Femur (tissue), 1 donor: ENCODE measurements around the gene FAM111B.
"Not testable (repeated sequence)": the region's sequence is repeated elsewhere in the genome, so short reads cannot be mapped to it uniquely, and the experiment has no call there.

Experiments
- DNase-seq: peaks from one replicate; pipeline ENCODE4 v3.0.0-alpha.2; 2017

The FAM111B gene, protein sequence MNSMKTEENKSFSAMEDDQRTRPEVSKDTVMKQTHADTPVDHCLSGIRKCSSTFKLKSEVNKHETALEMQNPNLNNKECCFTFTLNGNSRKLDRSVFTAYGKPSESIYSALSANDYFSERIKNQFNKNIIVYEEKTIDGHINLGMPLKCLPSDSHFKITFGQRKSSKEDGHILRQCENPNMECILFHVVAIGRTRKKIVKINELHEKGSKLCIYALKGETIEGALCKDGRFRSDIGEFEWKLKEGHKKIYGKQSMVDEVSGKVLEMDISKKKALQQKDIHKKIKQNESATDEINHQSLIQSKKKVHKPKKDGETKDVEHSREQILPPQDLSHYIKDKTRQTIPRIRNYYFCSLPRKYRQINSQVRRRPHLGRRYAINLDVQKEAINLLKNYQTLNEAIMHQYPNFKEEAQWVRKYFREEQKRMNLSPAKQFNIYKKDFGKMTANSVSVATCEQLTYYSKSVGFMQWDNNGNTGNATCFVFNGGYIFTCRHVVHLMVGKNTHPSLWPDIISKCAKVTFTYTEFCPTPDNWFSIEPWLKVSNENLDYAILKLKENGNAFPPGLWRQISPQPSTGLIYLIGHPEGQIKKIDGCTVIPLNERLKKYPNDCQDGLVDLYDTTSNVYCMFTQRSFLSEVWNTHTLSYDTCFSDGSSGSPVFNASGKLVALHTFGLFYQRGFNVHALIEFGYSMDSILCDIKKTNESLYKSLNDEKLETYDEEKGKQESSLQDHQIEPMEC

DNA sequence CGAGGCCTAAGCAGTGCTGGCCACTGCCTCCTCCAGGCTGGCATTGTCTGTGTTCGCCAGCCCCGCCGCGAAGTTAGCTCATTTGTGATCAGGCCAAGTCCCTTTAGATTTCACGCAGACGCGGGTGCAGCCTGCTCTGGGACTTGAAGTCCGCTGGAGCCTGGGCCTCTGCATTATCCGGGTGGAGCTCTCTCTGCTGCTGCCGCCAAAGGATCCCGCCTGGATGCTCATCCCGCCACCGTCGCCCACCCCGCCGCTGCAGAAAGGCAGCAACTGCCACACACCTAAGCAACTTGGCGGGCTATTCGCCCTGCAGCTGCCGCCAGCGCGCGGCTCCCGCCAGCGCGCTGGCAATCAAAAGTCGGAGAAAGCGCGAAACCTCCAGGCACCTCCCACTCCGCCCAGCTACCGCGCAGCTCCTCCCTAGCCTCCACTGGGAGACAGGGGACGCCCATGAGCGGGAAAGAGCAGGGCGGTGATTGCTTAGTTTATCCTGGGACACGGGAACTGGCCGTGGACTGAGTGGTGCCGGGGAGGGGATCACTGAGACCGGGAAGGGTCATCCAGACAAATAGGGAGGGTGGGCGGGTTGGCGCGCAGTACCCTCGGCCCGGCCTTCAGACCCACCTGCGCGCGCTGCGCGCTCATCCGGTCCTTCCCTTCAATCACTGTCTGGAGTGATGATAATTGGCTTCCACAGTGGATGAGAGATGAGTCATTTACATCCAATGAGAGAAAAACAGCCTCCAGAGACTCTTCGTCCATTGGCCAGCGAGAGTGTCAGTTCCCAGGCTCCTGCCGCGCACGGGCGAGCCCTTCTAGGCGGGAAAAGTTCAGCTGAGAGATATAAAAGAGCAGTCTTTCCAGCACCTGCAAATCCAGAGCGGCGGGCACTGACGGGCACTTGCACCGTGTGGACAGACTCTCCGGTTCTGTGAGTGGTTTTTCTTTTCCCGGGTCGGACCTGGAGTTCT is at the start of gene FAM111B:
TSS of gene FAM111B (plus strand) at position 875 of the 974 bp plus-strand sequence. CDS start 2,389 bp downstream, outside the sequence.
- DNase-seq, result peak; percentile 92

DNA sequence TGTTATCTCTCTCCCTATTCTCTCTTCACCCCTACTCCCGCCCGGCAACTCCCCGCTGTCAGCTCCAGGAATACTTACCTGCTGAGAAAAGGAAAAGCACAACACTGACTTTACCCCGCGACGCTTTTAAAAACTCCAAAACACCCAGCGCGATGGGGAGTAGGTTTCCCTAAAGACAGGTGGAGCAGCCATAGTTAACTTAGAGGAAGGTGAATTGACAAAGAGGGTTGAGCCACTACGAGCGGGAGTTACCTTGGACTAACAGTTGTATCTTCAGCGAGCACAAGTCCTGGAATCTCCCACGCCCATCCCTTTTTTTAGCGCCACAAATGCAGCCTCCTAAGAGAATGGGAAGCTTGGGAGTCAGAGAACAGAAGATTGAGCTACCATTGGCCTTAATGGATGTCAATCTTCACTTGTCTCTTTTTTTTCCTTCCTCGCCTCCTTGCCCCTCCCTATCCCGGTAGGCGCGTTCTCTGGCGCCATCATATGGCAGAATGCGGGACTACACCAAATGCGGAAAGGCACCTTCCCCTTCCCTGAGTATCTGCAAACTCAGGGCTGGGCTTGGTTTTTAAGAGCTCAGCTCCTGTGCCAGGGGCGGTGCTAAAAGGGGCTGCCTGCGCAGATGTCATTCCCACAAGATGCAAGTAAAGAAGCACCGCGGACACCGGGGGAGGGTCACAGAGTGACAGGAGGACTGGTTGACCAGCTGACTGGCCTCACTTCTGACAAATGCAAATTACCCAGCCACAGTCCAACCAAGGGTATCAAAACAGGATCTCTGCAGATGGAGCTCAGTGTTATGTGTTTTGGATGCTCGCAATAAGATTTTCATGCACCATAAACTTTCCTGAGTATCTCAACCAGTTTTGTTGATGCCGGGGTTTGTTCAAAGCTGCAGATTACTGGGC is 48.7 kb upstream of the FAM111B start:
- DNase-seq, result peak; percentile 86

GRCh38 chr11:59060096-59060495 is 46.9 kb upstream of the FAM111B start:
- not testable (repeated sequence) for DNase-seq

DNA sequence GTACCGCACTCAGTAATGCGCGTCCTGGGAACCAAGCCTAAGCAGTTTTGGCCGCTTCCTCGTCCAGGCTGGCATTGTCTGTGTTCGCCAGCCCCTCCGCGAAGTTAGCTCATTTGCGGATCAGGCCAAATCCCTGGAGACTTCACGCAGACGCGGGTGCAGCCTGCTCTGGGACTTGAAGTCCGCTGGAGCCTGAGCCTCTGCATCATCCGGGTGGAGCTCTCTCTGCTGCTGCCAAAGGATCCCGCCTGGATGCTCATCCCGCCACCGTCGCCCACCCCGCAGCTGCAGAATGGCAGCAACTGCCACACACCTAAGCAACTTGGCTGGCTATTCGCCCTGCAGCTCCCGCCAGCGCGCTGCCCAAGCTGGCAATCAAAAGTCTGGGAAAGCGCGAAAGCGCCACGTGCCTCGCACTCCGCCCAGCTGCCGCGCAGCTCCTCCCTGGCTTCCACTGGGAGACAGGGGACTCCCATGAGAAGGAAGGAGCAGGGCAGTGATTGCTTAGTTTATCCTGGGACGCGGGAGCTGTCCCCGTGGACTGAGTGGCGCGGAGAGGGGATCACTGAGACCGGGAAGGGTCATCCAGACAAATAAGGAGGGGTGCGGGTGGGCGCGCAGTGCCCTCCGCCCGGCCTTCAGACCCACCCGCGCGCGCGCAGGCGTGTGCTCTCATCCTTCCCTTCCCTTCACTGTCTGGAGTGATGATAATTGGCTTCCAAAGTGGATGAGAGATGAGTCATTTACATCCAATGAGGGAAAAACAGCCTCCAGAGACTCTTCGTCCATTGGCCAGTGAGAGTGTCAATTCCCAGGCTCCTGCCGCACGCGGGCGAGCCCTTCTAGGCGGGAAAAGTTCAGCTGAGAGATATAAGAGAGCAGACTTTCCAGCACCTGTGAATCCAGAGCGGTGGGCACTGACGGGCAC is 44.2 kb upstream of the FAM111B start:
- DNase-seq, result no peak

GRCh38 chr11:59063996-59064727 is 42.9 kb upstream of the FAM111B start:
- DNase-seq, result not testable (repeated sequence)

- DNase-seq, result no peak
Measured at GRCh38 chr11:59069087-59069486, 38.0 kb upstream of the FAM111B start.

- no peak for DNase-seq
Measured at GRCh38 chr11:59076876-59077571, 30.0 kb upstream of the FAM111B start.

DNA sequence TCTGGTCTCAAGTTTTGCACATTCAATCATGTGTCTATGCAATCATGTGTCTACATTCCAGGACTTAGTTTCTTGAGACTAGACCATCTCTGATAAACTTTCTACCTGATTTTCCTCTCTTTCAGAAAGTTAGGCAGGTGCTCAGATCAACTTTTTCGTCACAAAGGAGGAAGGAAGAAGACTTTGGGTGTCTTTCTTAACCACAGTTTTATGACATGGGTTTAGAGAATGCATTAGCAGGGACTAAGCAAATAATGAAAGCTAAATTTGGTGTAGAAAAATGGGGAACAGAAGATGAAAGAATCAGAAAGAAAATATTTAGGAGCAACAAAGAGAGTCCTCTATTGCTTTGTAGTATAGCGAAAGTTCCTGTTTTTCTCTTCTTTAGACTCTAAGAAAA is 28.6 kb upstream of the FAM111B start:
- no peak for DNase-seq

DNA sequence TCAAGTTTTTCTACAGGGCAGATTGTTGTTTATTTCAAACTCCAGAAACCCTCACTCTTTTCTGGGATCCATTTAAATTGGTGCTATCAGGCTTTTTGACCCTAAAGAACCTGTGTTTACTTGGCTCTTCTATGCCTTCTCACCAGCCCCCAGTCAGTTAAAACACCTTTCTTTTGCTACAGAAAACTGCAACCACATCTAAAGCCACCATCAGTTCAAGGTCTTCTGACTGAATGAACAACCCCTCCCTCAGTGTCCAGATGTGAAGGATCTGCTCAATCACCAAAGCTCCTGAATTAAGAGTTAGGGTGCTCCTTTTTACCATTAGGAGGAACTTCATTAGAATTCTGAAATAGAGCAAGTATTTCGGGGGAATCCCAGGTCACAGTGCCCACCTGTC is 28.0 kb upstream of the FAM111B start:
- DNase-seq, result no peak

DNA sequence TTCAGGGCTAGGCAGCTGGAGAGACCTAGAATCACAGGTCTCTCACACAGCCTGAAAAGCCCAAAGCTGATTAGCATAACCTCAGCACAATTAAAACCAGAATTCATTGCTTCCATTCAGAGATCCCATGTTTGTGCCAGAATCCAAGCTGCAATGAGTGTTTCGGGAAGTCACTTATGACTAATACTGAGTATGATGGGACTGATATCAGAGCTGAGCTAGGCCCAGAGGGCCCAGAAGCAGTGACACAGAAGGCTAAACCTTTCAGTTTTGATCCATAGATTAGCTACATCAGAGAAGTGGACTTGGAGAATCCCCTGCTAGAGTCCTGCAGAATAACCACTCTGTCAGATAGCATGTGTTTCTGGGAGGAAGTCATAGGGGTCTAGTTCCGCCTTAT is 26.6 kb upstream of the FAM111B start:
- DNase-seq, result not testable (repeated sequence)

GRCh38 chr11:59081430-59082020 is 25.5 kb upstream of the FAM111B start:
- DNase-seq, result not testable (repeated sequence)

GRCh38 chr11:59086007-59086406 is 21.0 kb upstream of the FAM111B start, which contains the start of gene GLYATL1B:
Gene GLYATL1B (plus strand): TSS chr11:59086307. CDS start chr11:59086307, 0 bp downstream.
- DNase-seq, result not testable (repeated sequence)

GRCh38 chr11:59088162-59088561 is 18.9 kb upstream of the FAM111B start:
- DNase-seq, result no peak

GRCh38 chr11:59093576-59093975 is 13.5 kb upstream of the FAM111B start:
- DNase-seq, result not testable (repeated sequence)

- DNase-seq, result not testable (repeated sequence)
Measured at GRCh38 chr11:59095225-59095624, 11.8 kb upstream of the FAM111B start.

GRCh38 chr11:59095972-59096575 is 11.0 kb upstream of the FAM111B start:
- not testable (repeated sequence) for DNase-seq

- DNase-seq, result peak; percentile 64
Measured at GRCh38 chr11:59097113-59097708, 9.8 kb upstream of the FAM111B start.

GRCh38 chr11:59097938-59098337 is 9.1 kb upstream of the FAM111B start:
- DNase-seq, result not testable (repeated sequence)
